GM23248 (cell line): ENCODE data around the gene MAPK8. TPM values are rescaled to one million over a fixed set of nuclear protein-coding genes. Genes with fewer than 3 reads are reported as not detected.

ENCODE experiments used
- DNase-seq: peaks from one replicate; pipeline ENCODE4 v3.0.0-alpha.2; 2015
- H2AFZ ChIP-seq: fragments of 200-600 bp; sonication (generic); 2 replicates; pipeline ENCODE4 v1.6.1; 2016; ENCODE audit warnings: antibody characterized with exemption
- H3F3A ChIP-seq: fragments of 200-600 bp; sonication (generic); 2 replicates; pipeline ENCODE4 v1.6.1; 2016; ENCODE audit warnings: mild to moderate bottlenecking, antibody characterized with exemption, mixed run types; ENCODE audit not compliant: insufficient read depth
- H3K27ac ChIP-seq: fragments of 200-600 bp; sonication (generic); 2 replicates; pipeline ENCODE4 v1.5.1; 2016; ENCODE audit warnings: mild to moderate bottlenecking
- H3K27me3 ChIP-seq: fragments of 200-600 bp; sonication (generic); replicated peaks from 2 replicates; pipeline ENCODE4 v1.6.1; 2016; ENCODE audit warnings: mild to moderate bottlenecking; ENCODE audit not compliant: insufficient read depth
- H3K36me3 ChIP-seq: fragments of 200-600 bp; sonication (generic); 2 replicates; pipeline ENCODE4 v1.6.1; 2016; ENCODE audit warnings: low read depth, mild to moderate bottlenecking
- H3K4me1 ChIP-seq: fragments of 200-600 bp; sonication (generic); 2 replicates; pipeline ENCODE4 v1.6.1; 2016; ENCODE audit warnings: mild to moderate bottlenecking; ENCODE audit not compliant: insufficient read depth
- H3K4me2 ChIP-seq: fragments of 200-600 bp; sonication (generic); one replicate; pipeline ENCODE4 v1.6.1; 2016; ENCODE audit warnings: mild to moderate bottlenecking; ENCODE audit not compliant: unreplicated experiment
- H3K4me3 ChIP-seq: fragments of 200-600 bp; sonication (generic); 2 replicates; pipeline ENCODE4 v1.5.1; 2016; ENCODE audit warnings: mild to moderate bottlenecking
- H3K79me2 ChIP-seq: fragments of 200-600 bp; sonication (generic); 2 replicates; pipeline ENCODE4 v1.6.1; 2016; ENCODE audit warnings: mild to moderate bottlenecking; ENCODE audit not compliant: insufficient read depth
- H3K9ac ChIP-seq: fragments of 200-600 bp; sonication (generic); 2 replicates; pipeline ENCODE4 v1.6.1; 2016; ENCODE audit warnings: mild to moderate bottlenecking
- H3K9me2 ChIP-seq: fragments of 200-600 bp; sonication (generic); 2 replicates; pipeline ENCODE4 v1.6.1; 2016; ENCODE audit warnings: mixed run types, mild to moderate bottlenecking, moderate library complexity; ENCODE audit not compliant: insufficient read depth
- H3K9me3 ChIP-seq: fragments of 200-600 bp; sonication (generic); one replicate; pipeline ENCODE4 v1.6.1; 2017; ENCODE audit warnings: low read depth
- H4K20me1 ChIP-seq: fragments of 200-600 bp; sonication (generic); 2 replicates; pipeline ENCODE4 v1.6.0; 2016; ENCODE audit not compliant: insufficient read depth
- EZH2 ChIP-seq: fragments of 200-600 bp; sonication (generic); IDR thresholded peaks from 2 replicates; pipeline ENCODE4 v1.6.1; 2018; ENCODE audit warnings: antibody characterized with exemption, mild to moderate bottlenecking; ENCODE audit not compliant: insufficient read depth, poor library complexity, severe bottlenecking
- EZH2phosphoT487 ChIP-seq: fragments of 200-600 bp; sonication (generic); IDR thresholded peaks from 2 replicates; pipeline ENCODE4 v1.6.1; 2018; ENCODE audit warnings: antibody characterized with exemption, moderate library complexity, mild to moderate bottlenecking, low read depth; ENCODE audit not compliant: insufficient read depth
- WGBS, 2 experiments: methylation state at CpG; one replicate each; pipeline ENCODE4 v1.1.6; 2015 to 2017; ENCODE audit warnings: low lambda C conversion rate in 2 of 2, low coverage in 1 of 2; ENCODE audit errors: missing lambda C conversion rate in 2 of 2; 5-methylcytosine and 5-hydroxymethylcytosine counted together
- in situ Hi-C: fragments of 300-500 bp; cut with MboI; formaldehyde crosslinking; loops from 2 replicates; pipeline ENCODE4 v1.15.0; 2020
- polyA plus RNA-seq: library from polyadenylated mRNA; unstranded; fragments of >200 nt; fragmentation: Nextera tagmentation; extraction: Ambion mirVana; gene quantifications from 2 replicates; pipeline ENCODE4 v1.2.1, GENCODE V29; 2016
- total RNA-seq: library from RNA; depleted of rRNA; stranded (reverse); fragments of >200 nt; shearing (Covaris generic); gene quantifications from 2 replicates; pipeline ENCODE4 v1.2.3, GENCODE V29; 2014

The MAPK8 gene
- total and polyA plus RNA-seq, 2 experiments from 2014 or later = 44.4 to 78.7 TPM

DNA sequence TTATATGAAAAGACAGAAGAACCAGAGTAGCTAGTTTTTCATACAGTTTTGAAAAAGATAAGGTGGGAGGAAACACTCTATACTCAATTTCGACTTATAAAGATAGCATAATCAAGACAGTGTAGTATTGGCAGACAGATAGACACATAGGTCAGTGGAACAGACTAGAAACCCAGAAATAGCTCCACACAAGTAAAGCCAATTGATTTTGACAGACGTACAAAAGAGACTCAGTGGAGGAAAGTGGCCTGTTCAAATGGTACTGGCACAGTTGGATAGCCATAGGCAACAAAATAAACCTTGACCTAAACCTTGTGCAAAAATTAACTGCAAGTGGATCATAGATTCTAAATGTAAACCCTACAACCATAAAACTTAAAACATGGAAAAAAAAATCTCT lies 46.8 kb downstream of the MAPK8 start:
- no peak overlapping the region for H3K4me3 ChIP-seq
- H3K79me2 ChIP-seq = peaks cover 98% of the 10 kb centered on the region
- no peak overlapping the region for H3K4me2 ChIP-seq
- H3K27ac ChIP-seq = no peak overlapping the region
- H4K20me1 ChIP-seq = peaks cover 3% of the 10 kb centered on the region; the same call in 1 of the 2 replicates
- DNase-seq = no peak
- H3K27me3 ChIP-seq = no peaks in the 10 kb centered on the region
- no peaks in the 10 kb centered on the region for H3K9me2 ChIP-seq
- no peaks in the 10 kb centered on the region for H3K36me3 ChIP-seq
- in situ Hi-C loops = no loop called here
- TF ChIP-seq EZH2phosphoT487 (no peak), EZH2 (no peak)
- no peaks in the 10 kb centered on the region for H3K9me3 ChIP-seq
- H3F3A ChIP-seq = no peaks in the 10 kb centered on the region
- H3K9ac ChIP-seq = no peak overlapping the region
- WGBS, 2 experiments = 93 to 94% methylated on average over 2 of the region's 2 CpGs
- no peaks in the 10 kb centered on the region for H3K4me1 ChIP-seq
- H2AFZ ChIP-seq = no peak overlapping the region

DNA sequence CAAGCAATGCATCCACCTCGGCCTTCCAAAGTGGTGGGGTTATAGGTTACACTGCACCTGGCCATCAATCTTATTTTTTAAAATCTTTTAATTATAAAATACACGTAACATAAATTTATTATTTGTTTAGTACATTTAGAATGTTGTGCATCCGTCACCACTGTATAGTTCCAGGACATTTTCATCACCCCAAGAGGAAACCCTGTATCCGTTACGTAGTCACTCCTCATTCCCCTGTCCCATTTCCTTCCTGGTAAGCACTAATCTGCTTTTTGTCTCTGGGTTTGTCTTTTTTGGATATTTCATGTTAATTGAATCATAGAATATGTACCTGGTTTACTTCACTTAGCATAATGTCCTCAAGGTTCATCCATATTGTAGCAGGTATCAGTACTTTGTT lies 51.2 kb downstream of the MAPK8 start:
- no peaks in the 10 kb centered on the region for H3K27me3 ChIP-seq
- no peak overlapping the region for H3K4me3 ChIP-seq
- H2AFZ ChIP-seq = no peak overlapping the region
- peaks cover 99% of the 10 kb centered on the region for H3K79me2 ChIP-seq
- no peak overlapping the region for H3K27ac ChIP-seq
- H3K4me2 ChIP-seq = no peak overlapping the region
- peaks cover 6% of the 10 kb centered on the region; the same call in 1 of the 2 replicates for H4K20me1 ChIP-seq
- TF ChIP-seq EZH2 = no peak
- TF ChIP-seq EZH2phosphoT487 = no peak
- in situ Hi-C loops = no loop called here
- H3K9me2 ChIP-seq = no peaks in the 10 kb centered on the region
- DNase-seq = no peak
- H3K9ac ChIP-seq = no peak overlapping the region
- no peaks in the 10 kb centered on the region for H3F3A ChIP-seq
- no peaks in the 10 kb centered on the region for H3K9me3 ChIP-seq
- 97 to 98% methylated on average over 5 of the region's 5 CpGs for WGBS, 2 experiments
- H3K36me3 ChIP-seq = no peaks in the 10 kb centered on the region
- H3K4me1 ChIP-seq = no peaks in the 10 kb centered on the region

DNA sequence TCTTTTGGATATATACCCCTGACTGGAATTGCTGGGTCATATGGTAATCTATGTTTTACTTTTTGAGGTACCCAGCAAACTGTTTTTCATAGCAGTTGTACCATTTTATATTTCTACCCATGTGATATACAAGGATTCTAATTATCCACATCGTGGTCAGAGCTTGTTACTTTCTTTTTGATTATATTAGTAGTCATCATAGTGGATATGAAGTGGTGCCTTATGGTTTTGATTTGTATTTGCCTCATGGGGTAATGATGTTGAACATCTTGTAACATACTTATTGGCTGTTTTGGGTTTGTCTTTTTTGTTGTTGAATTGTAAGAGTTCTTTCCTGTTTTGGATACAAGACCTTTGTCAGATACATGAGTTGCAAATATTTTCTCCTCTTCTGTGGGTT lies 51.7 kb downstream of the MAPK8 start:
- H3K4me2 ChIP-seq = no peak overlapping the region
- no peak overlapping the region for H2AFZ ChIP-seq
- H3K27ac ChIP-seq = no peak overlapping the region
- 8 to 16% methylated on average over 1 of the region's 1 CpG for WGBS, 2 experiments
- H3K4me3 ChIP-seq = no peak overlapping the region
- in situ Hi-C loops = no loop called here
- peaks cover 6% of the 10 kb centered on the region; the same call in 1 of the 2 replicates for H4K20me1 ChIP-seq
- H3F3A ChIP-seq = peaks cover under 1% of the 10 kb centered on the region; the same call in 1 of the 2 replicates
- no peaks in the 10 kb centered on the region for H3K9me3 ChIP-seq
- TF ChIP-seq EZH2phosphoT487 = no peak
- no peak for TF ChIP-seq EZH2
- DNase-seq = peak; percentile 6
- H3K4me1 ChIP-seq = no peaks in the 10 kb centered on the region
- H3K27me3 ChIP-seq = no peaks in the 10 kb centered on the region
- no peaks in the 10 kb centered on the region for H3K36me3 ChIP-seq
- H3K79me2 ChIP-seq = peaks cover 98% of the 10 kb centered on the region
- H3K9me2 ChIP-seq = no peaks in the 10 kb centered on the region
- no peak overlapping the region for H3K9ac ChIP-seq

DNA sequence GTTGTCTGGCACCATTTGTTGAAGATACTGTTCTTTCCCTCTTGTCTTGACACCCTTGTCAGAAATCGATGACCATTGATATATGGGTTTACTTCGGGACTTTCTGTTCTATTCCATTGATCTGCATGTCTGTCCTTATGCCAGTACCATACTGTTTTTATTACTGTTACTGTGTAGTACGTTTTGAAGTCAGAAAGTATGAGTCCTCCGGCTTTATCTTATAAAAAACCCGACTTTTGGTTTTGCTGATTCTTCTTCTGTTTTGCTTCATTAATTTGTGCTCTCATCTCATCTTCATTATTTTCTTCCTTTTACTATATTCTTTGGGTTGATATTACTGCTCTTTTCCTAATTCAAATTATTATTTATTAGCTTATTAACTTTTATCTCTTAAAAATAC lies 52.4 kb downstream of the MAPK8 start:
- no peak overlapping the region for H3K9ac ChIP-seq
- H3K9me3 ChIP-seq = no peaks in the 10 kb centered on the region
- H3K27me3 ChIP-seq = no peaks in the 10 kb centered on the region
- no peaks in the 10 kb centered on the region for H3K9me2 ChIP-seq
- H3K79me2 ChIP-seq = peaks cover 96% of the 10 kb centered on the region
- no peak overlapping the region for H3K4me2 ChIP-seq
- H3K4me3 ChIP-seq = no peak overlapping the region
- H3F3A ChIP-seq = peaks cover 7% of the 10 kb centered on the region; the same call in 1 of the 2 replicates
- H3K4me1 ChIP-seq = peaks cover 6% of the 10 kb centered on the region
- H2AFZ ChIP-seq = no peak overlapping the region
- no peak overlapping the region for H3K27ac ChIP-seq
- 50 to 56% methylated on average over 5 of the region's 5 CpGs for WGBS, 2 experiments
- TF ChIP-seq EZH2phosphoT487 (no peak), EZH2 (no peak)
- 0 out of 2 replicates have a peak, but pooled peaks cover 6% of the 10 kb centered on the region for H4K20me1 ChIP-seq
- in situ Hi-C loops = no loop called here
- no peaks in the 10 kb centered on the region for H3K36me3 ChIP-seq
- no peak for DNase-seq

DNA sequence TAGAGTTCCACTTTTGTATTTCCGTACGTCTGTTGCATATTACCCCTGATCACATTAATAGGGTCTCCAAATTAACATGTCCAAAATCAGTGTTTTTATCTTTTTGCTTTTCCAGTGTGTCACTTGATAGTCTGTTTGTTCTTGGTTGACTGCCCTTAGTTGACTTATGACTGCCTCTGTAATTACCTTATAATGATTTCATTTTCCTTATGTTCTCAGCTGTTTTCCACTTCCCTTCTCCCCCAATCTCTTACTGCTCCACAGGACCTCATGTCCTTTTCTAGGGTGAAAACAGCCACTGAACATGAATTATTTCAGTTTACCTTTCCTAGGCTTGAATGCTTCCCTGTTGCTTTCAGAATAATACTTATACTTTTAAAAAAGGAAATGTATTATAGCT lies 54.7 kb downstream of the MAPK8 start:
- H4K20me1 ChIP-seq = 0 out of 2 replicates have a peak, but pooled peaks cover 6% of the 10 kb centered on the region
- H3F3A ChIP-seq = peaks cover 31% of the 10 kb centered on the region
- no peak overlapping the region for H3K4me3 ChIP-seq
- no peak overlapping the region for H3K4me2 ChIP-seq
- no peaks in the 10 kb centered on the region for H3K9me3 ChIP-seq
- no peak overlapping the region for H2AFZ ChIP-seq
- H3K27ac ChIP-seq = no peak overlapping the region
- H3K4me1 ChIP-seq = peaks cover 29% of the 10 kb centered on the region
- no peak for DNase-seq
- peaks cover 95% of the 10 kb centered on the region for H3K79me2 ChIP-seq
- WGBS, 2 experiments = 94 to 98% methylated on average over 2 of the region's 2 CpGs
- no peaks in the 10 kb centered on the region for H3K9me2 ChIP-seq
- TF ChIP-seq EZH2 = no peak
- no peak for TF ChIP-seq EZH2phosphoT487
- H3K9ac ChIP-seq = no peak overlapping the region
- in situ Hi-C loops = loop anchor here (10.0 kb wide), 2 partner anchors 164 to 294 kb away; no protein-coding TSS in a partner anchor
- no peaks in the 10 kb centered on the region for H3K36me3 ChIP-seq
- no peaks in the 10 kb centered on the region for H3K27me3 ChIP-seq
